Measurements from ENCODE around the gene FSTL4.

GRCh38 chr5:133384903-133385302 is 227.4 kb downstream of the FSTL4 start:
- TF ChIP-seq CTCF (IDR thresholded peaks at IDR 0.05 in 4 of 5, conservative IDR thresholded peaks at IDR 0.05 in 1 of 5) = no peak
- no peak for TF ChIP-seq POLR2A (IDR thresholded peaks at IDR 0.05)

All from gastrocnemius medialis (tissue), 4 donors.